GM12878 (cell line): ENCODE data around the gene TAF6. TPM values are rescaled to one million over a fixed set of nuclear protein-coding genes. Genes with fewer than 3 reads are reported as not detected.

Experiments used
- BRCA1 ChIP-seq: IDR thresholded peaks from 2 replicates; pipeline ENCODE4 v1.6.1; 2011; ENCODE audit warnings: low read depth, low read length, improper control_type of control experiment
- CUX1 ChIP-seq: IDR thresholded peaks from 2 replicates; pipeline ENCODE4 v1.6.1; 2012; ENCODE audit warnings: improper control_type of control experiment, low read depth, low read length; ENCODE audit not compliant: insufficient replicate concordance
- NFIC ChIP-seq: IDR thresholded peaks from 2 replicates; pipeline ENCODE4 v1.6.1; 2012; ENCODE audit warnings: low read depth, mild to moderate bottlenecking, inconsistent platforms, low read length, moderate library complexity
- NR2C2 ChIP-seq: IDR thresholded peaks from 2 replicates; pipeline ENCODE4 v1.6.1; 2011; ENCODE audit warnings: borderline replicate concordance, low read depth; ENCODE audit not compliant: control insufficient read depth, insufficient read length
- SMAD1 ChIP-seq: fragments of 450-650 bp; IDR thresholded peaks from 2 replicates; pipeline ENCODE4 v1.6.1; 2018; ENCODE audit warnings: mild to moderate bottlenecking, low read depth; ENCODE audit not compliant: partially characterized antibody
- ZNF687 ChIP-seq: fragments of 450-650 bp; IDR thresholded peaks from 2 replicates; pipeline ENCODE4 v1.6.1; 2017; ENCODE audit warnings: mild to moderate bottlenecking, moderate library complexity
- polyA plus RNA-seq, 11 experiments: library from polyadenylated mRNA; depleted of rRNA in 4 of 11; unstranded in 6 of 11; stranded (reverse) in 5 of 11; fragments of >200 nt; fragmentation: Nextera tagmentation in 4 of 11; fragmentation: Illumina TruSeq in 1 of 11; extraction: Ambion mirVana in 4 of 11; extraction: Trizol in 1 of 11; gene quantifications; 1 replicate in 1 of 11; 2 replicates in 10 of 11; pipeline versions ENCODE4 v1.2.1 to v1.2.3, GENCODE V29; 2011 to 2016; ENCODE audit warnings: inconsistent platforms in 2 of 11, missing spikeins in 2 of 11, low read depth in 1 of 11
- total RNA-seq, 4 experiments: library from RNA; depleted of rRNA in 3 of 4; stranded (reverse); fragments of >200 nt in 3 of 4; fragmentation: Illumina TruSeq in 1 of 4; extraction: Trizol in 1 of 4; gene quantifications; 2 replicates each; pipeline versions ENCODE4 v1.2.1 to v1.2.3, GENCODE V29; 2013 to 2021
- TF ChIP-seq, protein P1 (sequence below): IDR thresholded peaks from 2 replicates; pipeline ENCODE4 v1.6.1; 2012; ENCODE audit warnings: mild to moderate bottlenecking, low read depth, low read length
- TF ChIP-seq, protein P2 (sequence below): IDR thresholded peaks from 2 replicates; pipeline ENCODE4 v1.6.1; 2011; ENCODE audit warnings: low read depth, low read length, improper control_type of control experiment, borderline replicate concordance

TAF6 gene
- total and polyA plus RNA-seq, 10 of the 15 experiments (the other 5 are each of a cell fraction or from before 2014, with no cell fraction given), result 0.27 to 42.6 (median 17.0) TPM

DNA sequence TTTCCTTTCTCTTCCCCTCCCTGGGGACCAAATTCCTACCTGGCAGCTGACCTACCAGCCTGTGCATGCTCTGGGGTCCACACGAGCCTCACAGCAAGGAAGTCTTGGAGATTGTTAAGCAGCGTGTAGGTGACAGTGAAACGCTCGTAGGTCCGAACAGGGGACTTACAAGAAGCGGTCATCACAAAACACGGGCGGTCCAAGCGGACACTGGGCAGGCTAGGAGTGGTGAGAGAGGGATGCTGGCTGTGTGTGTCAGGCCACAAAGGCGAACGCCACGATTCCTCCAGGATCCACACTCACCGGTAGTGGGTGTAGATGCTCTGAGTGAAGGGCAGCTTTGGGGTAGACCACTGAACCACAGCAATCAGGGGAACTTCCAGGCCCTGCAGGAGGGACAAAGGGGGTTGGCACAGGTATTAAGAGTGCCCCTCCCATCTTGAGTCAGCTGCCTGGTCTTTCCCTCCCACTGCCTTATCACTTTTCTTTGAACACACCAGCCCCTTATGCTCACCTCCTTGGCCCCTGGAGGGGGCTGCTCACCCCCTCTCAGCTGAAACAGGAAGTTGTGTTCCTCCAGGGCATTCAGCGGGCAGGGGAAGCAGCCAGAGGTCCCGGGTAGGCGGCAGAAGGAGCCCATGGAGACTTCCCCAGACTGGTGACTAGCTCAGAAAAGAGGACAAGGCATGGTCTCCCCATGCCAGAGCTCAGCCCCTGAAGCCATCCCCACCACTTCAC lies 37.3 kb upstream of the TAF6 start (continued):
- no peak for TF ChIP-seq CUX1
- TF ChIP-seq ZNF687, result no peak
- TF ChIP-seq, protein P1, sequence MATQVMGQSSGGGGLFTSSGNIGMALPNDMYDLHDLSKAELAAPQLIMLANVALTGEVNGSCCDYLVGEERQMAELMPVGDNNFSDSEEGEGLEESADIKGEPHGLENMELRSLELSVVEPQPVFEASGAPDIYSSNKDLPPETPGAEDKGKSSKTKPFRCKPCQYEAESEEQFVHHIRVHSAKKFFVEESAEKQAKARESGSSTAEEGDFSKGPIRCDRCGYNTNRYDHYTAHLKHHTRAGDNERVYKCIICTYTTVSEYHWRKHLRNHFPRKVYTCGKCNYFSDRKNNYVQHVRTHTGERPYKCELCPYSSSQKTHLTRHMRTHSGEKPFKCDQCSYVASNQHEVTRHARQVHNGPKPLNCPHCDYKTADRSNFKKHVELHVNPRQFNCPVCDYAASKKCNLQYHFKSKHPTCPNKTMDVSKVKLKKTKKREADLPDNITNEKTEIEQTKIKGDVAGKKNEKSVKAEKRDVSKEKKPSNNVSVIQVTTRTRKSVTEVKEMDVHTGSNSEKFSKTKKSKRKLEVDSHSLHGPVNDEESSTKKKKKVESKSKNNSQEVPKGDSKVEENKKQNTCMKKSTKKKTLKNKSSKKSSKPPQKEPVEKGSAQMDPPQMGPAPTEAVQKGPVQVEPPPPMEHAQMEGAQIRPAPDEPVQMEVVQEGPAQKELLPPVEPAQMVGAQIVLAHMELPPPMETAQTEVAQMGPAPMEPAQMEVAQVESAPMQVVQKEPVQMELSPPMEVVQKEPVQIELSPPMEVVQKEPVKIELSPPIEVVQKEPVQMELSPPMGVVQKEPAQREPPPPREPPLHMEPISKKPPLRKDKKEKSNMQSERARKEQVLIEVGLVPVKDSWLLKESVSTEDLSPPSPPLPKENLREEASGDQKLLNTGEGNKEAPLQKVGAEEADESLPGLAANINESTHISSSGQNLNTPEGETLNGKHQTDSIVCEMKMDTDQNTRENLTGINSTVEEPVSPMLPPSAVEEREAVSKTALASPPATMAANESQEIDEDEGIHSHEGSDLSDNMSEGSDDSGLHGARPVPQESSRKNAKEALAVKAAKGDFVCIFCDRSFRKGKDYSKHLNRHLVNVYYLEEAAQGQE, result no peak
- TF ChIP-seq SMAD1, result no peak
- TF ChIP-seq, protein P2, sequence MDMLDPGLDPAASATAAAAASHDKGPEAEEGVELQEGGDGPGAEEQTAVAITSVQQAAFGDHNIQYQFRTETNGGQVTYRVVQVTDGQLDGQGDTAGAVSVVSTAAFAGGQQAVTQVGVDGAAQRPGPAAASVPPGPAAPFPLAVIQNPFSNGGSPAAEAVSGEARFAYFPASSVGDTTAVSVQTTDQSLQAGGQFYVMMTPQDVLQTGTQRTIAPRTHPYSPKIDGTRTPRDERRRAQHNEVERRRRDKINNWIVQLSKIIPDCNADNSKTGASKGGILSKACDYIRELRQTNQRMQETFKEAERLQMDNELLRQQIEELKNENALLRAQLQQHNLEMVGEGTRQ, result no peak
- no peak for TF ChIP-seq BRCA1
- TF ChIP-seq NFIC, result no peak
- TF ChIP-seq NR2C2, result no peak
